Effector memory CD8-positive, alpha-beta T cell (primary cell): Measurements from ENCODE around the gene COL19A1.
"Not testable (repeated sequence)": the region's sequence is repeated elsewhere in the genome, so short reads cannot be mapped to it uniquely, and the experiment has no call there.

Experiments used
- ATAC-seq: fragments of 150-1000 bp; cut with Tn5 transposase; replicated peaks from 2 replicates; pipeline ENCODE4 v1.10.0; 2021; ENCODE audit warnings: mild to moderate bottlenecking, moderate library complexity
- DNase-seq, 3 experiments: peaks; one replicate each; pipeline ENCODE4 v3.0.0; 2021
- H3K27ac Mint-ChIP-seq, 2 donors: one replicate each; pipeline ENCODE4 v1.8.0; 2022; ENCODE audit warnings: mild to moderate bottlenecking in 2 of 2, mixed read lengths in 2 of 2, moderate library complexity in 2 of 2
- H3K27me3 Mint-ChIP-seq, 2 donors: one replicate each; pipeline ENCODE4 v1.8.0; 2022; ENCODE audit warnings: mixed read lengths in 2 of 2
- H3K36me3 Mint-ChIP-seq: one replicate; pipeline ENCODE4 v1.8.0; 2022; ENCODE audit warnings: mild to moderate bottlenecking, moderate library complexity, mixed read lengths; ENCODE audit not compliant: insufficient read depth
- H3K4me1 Mint-ChIP-seq, 2 donors: one replicate each; pipeline ENCODE4 v1.8.0; 2022; ENCODE audit warnings: low read depth in 2 of 2, mixed read lengths in 2 of 2
- H3K4me3 Mint-ChIP-seq, 2 donors: one replicate each; pipeline ENCODE4 v1.8.0; 2022; ENCODE audit warnings: mild to moderate bottlenecking in 2 of 2, mixed read lengths in 2 of 2, moderate library complexity in 2 of 2
- H3K9me3 Mint-ChIP-seq, 2 donors: one replicate each; pipeline ENCODE4 v1.8.0; 2022; ENCODE audit warnings: mixed read lengths in 2 of 2

Gene COL19A1

DNA sequence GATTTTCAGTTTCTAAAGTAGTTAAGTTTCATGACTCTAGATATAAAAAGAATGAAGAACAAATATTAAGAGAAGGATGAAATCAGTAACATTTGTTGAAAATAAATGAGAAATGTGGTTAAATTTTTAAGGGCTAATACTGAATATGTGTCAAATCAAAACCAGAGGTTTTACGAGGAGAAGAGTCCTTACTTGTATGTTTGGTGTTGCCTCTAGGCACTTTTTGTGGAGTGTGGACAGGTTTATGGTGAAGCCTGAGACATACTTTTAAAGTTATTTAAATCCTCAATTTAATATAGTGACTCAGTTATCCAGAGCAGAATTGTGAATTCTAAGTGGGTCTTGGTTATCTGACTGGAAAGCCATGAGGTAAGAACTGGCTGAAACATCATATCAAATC lies 68.7 kb downstream of the COL19A1 start:
- Mint-ChIP-seq H3K36me3 (no peaks in the 10 kb centered on the region), H3K27me3 (no peaks in the 10 kb centered on the region), H3K4me3 (no peak overlapping the region), H3K27ac (no peak overlapping the region), H3K4me1 (no peaks in the 10 kb centered on the region), H3K9me3 (no peaks in the 10 kb centered on the region)
- DNase-seq (no peak), ATAC-seq (no peak)

DNA sequence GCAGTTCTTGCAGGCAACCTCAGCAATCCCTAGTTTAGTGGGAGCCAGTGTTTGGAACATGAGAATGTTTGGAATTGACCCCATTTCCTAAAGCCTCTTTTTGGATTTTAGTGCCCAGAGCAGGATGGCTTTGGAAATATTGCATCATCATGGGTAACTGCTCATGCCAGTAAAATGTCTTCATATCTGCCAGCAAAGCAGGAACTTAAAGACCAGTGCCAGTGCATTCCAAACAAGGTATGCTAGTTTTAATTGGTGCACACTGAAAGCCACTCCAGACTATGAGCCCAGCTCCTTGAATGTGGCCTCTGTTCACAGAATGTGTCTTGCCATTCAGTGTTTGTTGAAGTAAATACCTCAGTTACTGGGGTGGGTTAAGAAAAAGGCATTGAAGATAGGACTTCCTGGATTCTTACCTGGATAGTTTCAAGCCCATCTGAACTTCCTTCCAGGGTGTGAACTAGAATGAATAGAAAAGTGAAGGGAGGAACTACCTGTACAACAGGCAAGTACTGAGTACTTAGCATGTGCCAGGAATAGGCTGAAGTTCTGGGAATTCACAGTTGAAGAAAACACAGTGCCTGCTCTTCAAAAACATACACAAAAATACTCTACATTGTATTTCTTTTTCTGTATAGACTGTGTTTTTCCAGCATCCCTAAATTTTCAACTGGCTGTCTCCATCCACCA lies 70.5 kb downstream of the COL19A1 start:
- no peaks in the 10 kb centered on the region for H3K9me3 Mint-ChIP-seq
- no peaks in the 10 kb centered on the region for H3K36me3 Mint-ChIP-seq
- H3K27ac Mint-ChIP-seq, result no peak overlapping the region
- H3K4me1 Mint-ChIP-seq, result no peaks in the 10 kb centered on the region
- ATAC-seq, result no peak
- H3K4me3 Mint-ChIP-seq, result no peak overlapping the region
- no peak for DNase-seq
- no peaks in the 10 kb centered on the region for H3K27me3 Mint-ChIP-seq

DNA sequence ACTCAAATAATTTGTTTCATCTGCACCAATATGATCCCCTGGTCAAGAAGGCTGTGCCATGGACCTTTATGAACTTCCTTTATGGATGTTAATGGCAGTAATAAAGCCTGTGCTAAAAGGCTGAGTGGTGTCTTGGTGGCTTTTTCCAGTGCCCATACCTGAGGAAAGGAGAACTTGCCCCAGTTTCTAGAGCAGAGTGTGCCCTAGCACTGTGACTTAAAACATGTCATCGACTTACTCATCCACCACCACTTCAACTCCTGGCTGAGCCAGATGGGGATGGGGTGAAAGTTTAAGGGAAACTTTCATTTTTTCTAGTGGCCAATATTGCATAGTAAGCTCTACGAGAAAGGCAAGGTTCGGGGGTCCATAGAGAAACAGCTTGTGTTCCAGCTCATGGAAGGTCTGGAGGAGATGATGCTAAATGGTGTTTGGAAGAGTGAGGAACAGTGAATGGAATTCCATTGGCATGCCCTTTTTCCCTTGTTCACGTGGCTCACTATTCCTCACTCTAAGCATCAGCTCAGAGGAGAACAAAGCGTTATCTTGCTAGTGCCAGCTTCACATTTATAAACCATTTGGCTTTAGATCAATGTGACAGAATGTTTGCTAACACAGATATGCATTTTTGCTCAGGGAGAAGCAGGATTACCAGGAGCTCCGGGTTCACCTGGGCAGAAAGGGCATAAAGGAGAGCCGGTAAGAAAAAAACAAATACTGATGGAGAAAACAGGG lies 71.2 kb downstream of the COL19A1 start:
- Mint-ChIP-seq H3K27me3 (no peaks in the 10 kb centered on the region), H3K27ac (no peak overlapping the region), H3K36me3 (no peaks in the 10 kb centered on the region), H3K9me3 (no peaks in the 10 kb centered on the region), H3K4me3 (no peak overlapping the region), H3K4me1 (no peaks in the 10 kb centered on the region)
- no peak for ATAC-seq
- DNase-seq, result no peak

DNA sequence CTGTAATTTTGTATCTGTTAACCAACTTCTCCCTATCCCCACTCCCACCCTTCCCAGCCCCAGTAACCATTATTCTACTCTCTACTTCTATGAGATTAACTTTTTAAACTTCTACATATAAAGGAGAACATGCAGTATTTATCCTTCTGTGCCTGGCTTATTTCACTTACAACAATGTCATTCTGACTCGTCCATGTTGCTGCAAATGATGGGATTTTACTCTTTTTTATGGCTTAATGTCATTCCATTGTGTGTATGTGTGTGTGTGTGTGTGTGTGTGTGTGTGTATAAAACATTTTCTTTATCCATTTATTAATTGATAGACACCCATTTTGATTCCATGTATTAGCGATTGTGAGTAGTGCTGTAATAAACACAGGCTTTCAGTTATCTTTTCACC lies 76.1 kb downstream of the COL19A1 start:
- H3K36me3 Mint-ChIP-seq, result no peaks in the 10 kb centered on the region
- peaks cover 9 to 19% of the 10 kb centered on the region in 2 donors for H3K27me3 Mint-ChIP-seq

DNA sequence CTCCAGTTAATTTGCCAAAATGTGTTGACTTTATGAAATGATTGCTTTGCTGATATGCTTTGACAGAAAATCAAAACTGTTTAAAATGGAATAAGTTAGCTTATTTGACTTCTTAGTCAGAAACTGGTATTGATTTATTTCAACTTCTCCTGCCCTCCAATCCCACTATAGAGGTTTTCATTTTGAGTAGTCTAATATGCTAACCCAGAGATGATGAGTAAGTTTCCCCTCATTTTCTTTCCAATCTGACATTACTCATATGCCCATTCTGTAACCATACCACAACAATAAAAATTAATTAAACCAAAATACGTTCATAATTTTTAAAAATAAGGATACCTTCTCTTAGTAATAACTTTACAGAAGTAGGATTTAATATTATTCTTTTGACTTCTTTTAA lies 78.8 kb downstream of the COL19A1 start:
- ATAC-seq, result no peak
- H3K4me3 Mint-ChIP-seq, result no peak overlapping the region
- no peaks in the 10 kb centered on the region for H3K36me3 Mint-ChIP-seq
- DNase-seq, result no peak
- H3K27me3 Mint-ChIP-seq, result peaks cover 9 to 19% of the 10 kb centered on the region in 2 donors
- H3K27ac Mint-ChIP-seq, result no peak overlapping the region
- no peaks in the 10 kb centered on the region for H3K4me1 Mint-ChIP-seq
- H3K9me3 Mint-ChIP-seq, result peaks cover 0 to 7% of the 10 kb centered on the region in 2 donors

More for the DNA sequence above, 76.1 kb downstream of the COL19A1 start:
- DNase-seq (no peak), ATAC-seq (no peak)
- Mint-ChIP-seq H3K9me3 (peaks cover 0 to 7% of the 10 kb centered on the region in 2 donors), H3K4me1 (no peaks in the 10 kb centered on the region), H3K4me3 (no peak overlapping the region), H3K27ac (no peak overlapping the region)

DNA sequence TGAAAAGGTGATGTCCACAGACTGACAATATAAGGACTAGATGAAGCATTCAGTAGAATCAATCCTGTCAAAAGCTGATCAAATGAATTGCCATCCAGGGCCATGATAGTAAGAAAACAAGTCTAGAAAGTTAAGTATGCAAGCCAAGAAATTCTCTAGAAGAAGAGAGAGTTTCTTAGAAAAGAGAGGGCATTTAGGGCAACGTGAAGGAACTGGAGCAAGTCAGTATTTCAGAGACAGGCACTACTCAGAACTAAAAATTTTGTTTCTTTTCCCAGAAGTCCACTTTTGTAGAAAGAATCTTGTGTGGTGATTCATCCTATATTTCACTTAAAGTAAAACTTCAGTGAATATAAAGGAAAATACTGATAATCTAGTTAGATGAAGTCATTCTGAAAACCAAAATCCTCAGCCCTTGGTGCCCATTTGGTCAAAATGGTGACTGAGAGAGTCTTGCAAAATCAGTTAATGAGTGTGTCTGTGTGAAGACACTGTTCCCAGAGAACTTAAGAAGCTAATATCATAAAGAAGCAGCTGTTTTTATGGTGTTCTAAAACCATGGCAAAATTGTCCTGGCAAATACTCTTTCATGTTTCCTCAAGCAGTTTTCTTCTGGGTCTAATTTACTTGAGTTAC lies 82.2 kb downstream of the COL19A1 start:
- ATAC-seq (no peak), DNase-seq (no peak)
- Mint-ChIP-seq H3K36me3 (no peaks in the 10 kb centered on the region), H3K9me3 (no peaks in the 10 kb centered on the region), H3K27ac (no peak overlapping the region), H3K27me3 (peaks cover 0 to 12% of the 10 kb centered on the region in 2 donors), H3K4me1 (no peaks in the 10 kb centered on the region), H3K4me3 (no peak overlapping the region)

DNA sequence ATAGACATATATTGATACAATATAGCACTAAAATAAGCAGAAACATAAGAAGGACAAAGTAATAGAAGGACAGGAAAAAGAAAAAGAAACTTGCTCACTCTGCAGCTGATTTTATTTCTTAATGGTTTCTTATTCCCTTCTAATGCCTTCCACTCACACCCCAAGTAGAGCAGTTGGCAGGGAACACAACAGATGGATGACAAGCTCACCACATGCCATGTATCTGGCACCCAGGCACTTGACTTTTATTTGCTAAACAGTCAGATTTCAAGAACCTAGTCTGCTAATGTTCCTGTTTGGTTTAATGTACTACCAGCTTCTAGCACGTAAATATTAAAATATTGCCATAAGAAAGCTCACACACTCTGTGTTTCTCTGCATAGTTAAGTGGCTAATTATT lies 87.1 kb downstream of the COL19A1 start:
- H3K27me3 Mint-ChIP-seq, result peaks cover 0 to 9% of the 10 kb centered on the region in 2 donors
- ATAC-seq (no peak), DNase-seq (no peak)
- no peak overlapping the region for H3K4me3 Mint-ChIP-seq
- no peaks in the 10 kb centered on the region for H3K9me3 Mint-ChIP-seq
- H3K36me3 Mint-ChIP-seq, result peaks cover 3% of the 10 kb centered on the region
- no peaks in the 10 kb centered on the region for H3K4me1 Mint-ChIP-seq
- H3K27ac Mint-ChIP-seq, result no peak overlapping the region

DNA sequence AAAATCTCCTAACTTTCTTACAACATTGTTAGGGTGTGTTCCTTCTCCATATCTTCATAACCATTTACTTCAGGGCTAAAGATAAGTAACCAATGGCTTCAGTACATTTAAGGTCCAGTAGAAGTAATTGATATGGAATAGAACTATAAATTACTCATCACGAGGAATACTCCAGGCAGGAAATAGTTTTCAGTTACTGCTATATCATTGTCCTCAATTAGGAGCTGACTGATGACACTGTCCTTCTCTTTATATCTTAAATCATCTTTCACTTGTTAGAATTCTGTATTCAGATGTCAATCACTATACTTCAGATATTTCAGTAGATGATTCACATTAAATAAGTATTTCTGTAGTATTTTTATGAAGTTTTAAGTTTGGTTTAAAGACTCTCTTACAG lies 88.4 kb downstream of the COL19A1 start:
- ATAC-seq (no peak), DNase-seq (no peak)
- Mint-ChIP-seq H3K4me1 (no peaks in the 10 kb centered on the region), H3K27me3 (peaks cover 0 to 9% of the 10 kb centered on the region in 2 donors), H3K4me3 (no peak overlapping the region), H3K36me3 (peaks cover 3% of the 10 kb centered on the region), H3K27ac (no peak overlapping the region), H3K9me3 (no peaks in the 10 kb centered on the region)

DNA sequence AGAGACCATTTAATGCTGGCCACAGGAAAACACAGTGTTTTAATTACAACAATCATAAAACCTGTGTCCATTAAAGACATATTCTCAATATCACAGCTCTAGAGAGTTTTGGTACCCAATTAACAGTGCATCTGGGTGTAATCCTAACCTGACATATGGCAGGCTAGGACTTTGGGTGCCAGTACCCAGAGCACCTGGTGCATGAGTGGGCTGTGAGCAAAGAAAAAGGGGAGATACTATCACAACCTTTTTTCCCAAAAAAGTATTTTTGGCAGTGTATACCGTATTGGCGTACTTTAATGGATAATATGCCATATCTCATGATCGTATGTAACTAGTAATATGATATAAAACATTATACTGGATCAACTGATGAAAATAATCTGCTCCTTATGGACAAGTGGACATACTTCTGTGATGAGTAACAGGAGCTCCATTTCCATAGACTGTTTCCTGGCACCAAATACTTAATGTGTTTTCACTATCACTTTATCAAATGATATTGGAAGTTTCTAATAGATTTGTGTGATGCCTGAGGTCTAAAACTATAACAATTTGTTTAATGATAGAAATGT lies 91.7 kb downstream of the COL19A1 start:
- peaks cover 3% of the 10 kb centered on the region for H3K36me3 Mint-ChIP-seq
- no peak overlapping the region for H3K27ac Mint-ChIP-seq
- ATAC-seq (no peak), DNase-seq (no peak)
- no peaks in the 10 kb centered on the region for H3K9me3 Mint-ChIP-seq
- H3K4me1 Mint-ChIP-seq, result no peaks in the 10 kb centered on the region
- H3K27me3 Mint-ChIP-seq, result peaks cover 0 to 9% of the 10 kb centered on the region in 2 donors
- no peak overlapping the region for H3K4me3 Mint-ChIP-seq

- H3K9me3 Mint-ChIP-seq, result no peaks in the 10 kb centered on the region
- no peaks in the 10 kb centered on the region for H3K4me1 Mint-ChIP-seq
- peaks cover 3% of the 10 kb centered on the region for H3K36me3 Mint-ChIP-seq
- ATAC-seq (no peak), DNase-seq (no peak)
- peaks cover 0 to 7% of the 10 kb centered on the region in 2 donors for H3K27me3 Mint-ChIP-seq
- no peak overlapping the region for H3K27ac Mint-ChIP-seq
- no peak overlapping the region for H3K4me3 Mint-ChIP-seq
Measured at GRCh38 chr6:69958978-69959377, 92.6 kb downstream of the COL19A1 start.

- not testable (repeated sequence) for H3K4me3 Mint-ChIP-seq, ATAC-seq, H3K4me1 Mint-ChIP-seq, DNase-seq, H3K27ac Mint-ChIP-seq, H3K36me3 Mint-ChIP-seq, H3K9me3 Mint-ChIP-seq, H3K27me3 Mint-ChIP-seq
Measured at GRCh38 chr6:69965974-69966373, 99.6 kb downstream of the COL19A1 start.

DNA sequence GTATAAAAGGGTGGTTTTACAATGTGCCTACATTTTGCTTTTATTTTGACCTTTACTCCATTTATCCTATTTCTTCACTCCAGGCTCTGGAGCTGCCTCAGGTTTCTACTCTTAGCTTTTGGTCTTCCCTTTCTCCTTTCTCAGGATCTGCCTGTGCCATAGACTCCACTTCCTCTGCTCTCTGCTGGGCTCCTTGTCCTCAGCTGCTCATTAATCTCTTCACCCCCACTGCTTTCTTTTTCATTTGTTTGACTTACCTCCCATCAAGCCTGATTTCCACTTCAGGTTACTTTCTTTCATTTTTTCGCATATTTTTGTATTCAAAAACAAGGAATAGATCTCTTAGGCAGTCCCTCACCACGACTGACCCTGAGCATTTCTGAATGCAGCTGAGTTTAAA lies 106.8 kb downstream of the COL19A1 start:
- H3K27me3 Mint-ChIP-seq, result peaks cover 9 to 10% of the 10 kb centered on the region in 2 donors
- no peaks in the 10 kb centered on the region for H3K36me3 Mint-ChIP-seq
- no peaks in the 10 kb centered on the region for H3K9me3 Mint-ChIP-seq
- H3K4me1 Mint-ChIP-seq, result no peaks in the 10 kb centered on the region
- ATAC-seq (no peak), DNase-seq (no peak)
- H3K27ac Mint-ChIP-seq, result no peak overlapping the region
- H3K4me3 Mint-ChIP-seq, result no peak overlapping the region

DNA sequence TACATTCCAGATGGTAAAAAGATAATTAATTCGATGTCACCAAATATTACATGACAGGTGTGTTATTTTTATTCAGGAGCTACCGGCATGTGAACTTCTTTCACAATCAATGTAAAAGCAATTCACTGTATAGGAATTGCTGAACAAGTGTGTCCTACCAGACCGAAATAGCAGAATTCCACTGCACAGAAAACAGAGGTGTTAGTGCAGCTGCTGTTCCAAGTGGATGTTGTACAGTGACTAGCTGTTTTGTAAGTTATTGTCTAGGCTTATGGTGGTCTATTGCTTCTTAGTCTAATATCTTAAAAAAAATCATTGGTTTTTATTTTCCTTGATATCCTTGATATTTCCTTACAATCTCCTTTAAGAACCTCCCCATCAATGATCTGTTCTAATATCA lies 107.4 kb downstream of the COL19A1 start:
- Mint-ChIP-seq H3K27ac (no peak overlapping the region), H3K4me1 (no peaks in the 10 kb centered on the region), H3K9me3 (no peaks in the 10 kb centered on the region), H3K36me3 (no peaks in the 10 kb centered on the region), H3K27me3 (peaks cover 9 to 10% of the 10 kb centered on the region in 2 donors), H3K4me3 (no peak overlapping the region)
- DNase-seq (no peak), ATAC-seq (no peak)
